NCI-H748 treated with DMSO at 0.1 percent for 48 hours (cell line): ENCODE measurements around the gene UBE2I.

ENCODE experiments used
- DNase-seq: peaks from one replicate; lab custom pipeline; 2025; lab: John Stamatoyannopoulos, UW

UBE2I gene

DNA sequence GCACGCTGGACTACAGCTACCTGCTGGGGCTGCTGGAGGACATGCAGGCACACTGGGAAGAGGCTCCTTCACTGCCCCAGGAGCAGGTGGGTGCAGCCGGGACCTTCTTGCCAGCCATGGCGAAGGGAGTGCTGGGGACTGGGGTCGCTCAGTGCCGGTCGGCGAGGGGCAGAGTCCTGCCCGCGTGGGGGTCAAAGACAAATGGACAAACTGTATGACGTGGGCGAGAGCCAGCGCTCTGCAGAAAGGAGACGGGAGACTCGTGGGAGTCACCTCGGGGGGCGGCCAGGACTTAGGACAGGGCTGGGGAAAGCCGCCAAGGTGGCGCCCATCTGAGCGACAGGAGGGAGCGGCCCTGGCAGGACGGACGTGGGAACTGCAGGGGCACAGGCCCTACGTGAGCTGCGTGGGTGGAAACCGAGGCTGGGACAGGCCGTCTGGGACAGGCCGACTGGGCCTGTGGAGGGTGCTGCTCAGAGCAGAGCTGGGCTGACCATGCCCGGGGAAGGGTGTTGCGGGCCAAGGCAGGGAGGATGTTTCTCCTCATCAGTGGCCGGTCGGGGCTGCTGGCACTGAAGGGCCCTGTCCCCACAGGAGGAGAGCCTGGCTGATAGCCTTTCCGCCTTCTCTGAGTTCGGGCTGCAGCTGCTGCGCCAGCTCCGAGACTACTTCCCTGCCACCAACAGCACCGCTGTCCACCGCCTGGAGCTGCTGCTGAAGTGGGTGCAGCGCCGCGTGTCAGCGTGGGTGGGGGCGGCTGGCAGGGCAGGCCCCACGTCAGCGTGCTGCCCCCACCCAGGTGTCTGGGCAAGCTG is 34.2 kb downstream of the UBE2I start:
- DNase-seq: no peak

GRCh38 chr16:1344499-1344898 is 35.1 kb downstream of the UBE2I start:
- DNase-seq: no peak

GRCh38 chr16:1345087-1345486 is 35.7 kb downstream of the UBE2I start:
- no peak for DNase-seq

GRCh38 chr16:1345651-1346421 is 36.4 kb downstream of the UBE2I start:
- DNase-seq: no peak

DNA sequence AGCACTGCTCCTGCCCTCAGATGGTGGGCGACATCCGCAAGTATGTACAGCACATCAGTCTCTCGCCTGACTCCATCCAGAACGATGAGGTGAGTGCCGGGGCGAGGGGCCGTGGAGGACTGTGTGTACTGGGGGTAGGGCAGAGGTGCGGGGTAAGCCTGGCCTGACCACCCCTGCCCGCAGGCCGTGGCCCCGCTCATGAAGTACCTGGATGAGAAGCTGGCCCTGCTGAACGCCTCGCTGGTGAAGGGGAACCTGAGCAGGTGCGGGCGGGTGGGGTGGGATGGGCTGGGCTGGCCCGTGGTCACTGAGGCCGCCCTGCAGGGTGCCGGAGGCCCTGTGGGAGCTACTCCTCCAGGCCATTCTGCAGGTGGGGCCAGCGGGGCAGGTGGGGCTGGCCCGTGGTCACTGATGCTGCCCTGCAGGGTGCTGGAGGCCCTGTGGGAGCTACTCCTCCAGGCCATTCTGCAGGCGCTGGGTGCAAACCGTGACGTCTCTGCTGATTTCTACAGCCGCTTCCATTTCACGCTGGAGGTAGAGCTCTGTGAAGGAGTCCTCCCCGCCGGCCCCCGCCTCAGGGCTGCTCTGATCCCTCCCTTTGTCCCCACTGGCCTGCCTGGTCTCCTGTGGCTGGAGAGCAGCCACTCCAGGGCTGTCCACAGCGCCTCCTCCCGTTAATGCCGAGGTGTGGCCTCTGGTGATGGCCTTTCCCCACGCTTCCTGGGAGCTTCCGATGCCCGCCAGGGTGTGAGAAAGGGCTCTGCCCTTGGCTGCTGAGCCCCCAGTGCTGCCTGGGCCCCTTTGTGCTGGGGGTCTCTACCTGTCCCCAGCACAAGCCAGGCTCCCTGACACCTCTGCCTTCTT is 37.2 kb downstream of the UBE2I start:
- no peak for DNase-seq

DNA sequence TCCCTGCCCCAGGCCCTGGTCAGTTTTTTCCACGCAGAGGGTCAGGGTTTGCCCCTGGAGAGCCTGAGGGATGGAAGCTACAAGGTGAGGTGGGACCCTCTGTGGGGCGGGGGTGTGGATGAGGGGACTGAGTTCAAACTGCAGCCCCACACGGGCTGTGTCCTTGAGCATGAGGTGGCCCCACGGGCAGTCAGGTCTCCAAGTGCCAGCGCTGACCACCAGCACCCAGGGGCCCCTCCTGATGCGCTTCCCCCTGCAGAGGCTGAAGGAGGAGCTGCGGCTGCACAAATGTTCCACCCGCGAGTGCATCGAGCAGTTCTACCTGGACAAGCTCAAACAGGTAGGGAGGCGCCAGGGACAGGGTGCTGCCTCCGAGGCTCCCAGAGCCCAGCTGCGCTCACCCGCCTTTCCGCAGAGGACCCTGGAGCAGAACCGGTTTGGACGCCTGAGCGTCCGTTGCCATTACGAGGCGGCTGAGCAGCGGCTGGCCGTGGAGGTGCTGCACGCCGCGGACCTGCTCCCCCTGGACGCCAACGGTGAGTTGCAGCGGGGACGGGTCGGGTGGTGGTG is 37.9 kb downstream of the UBE2I start:
- DNase-seq: no peak

- no peak for DNase-seq
These were observed 38.5 kb downstream of the UBE2I start for GRCh38 chr16:1347962-1348361.

- DNase-seq: no peak
These were observed 39.0 kb downstream of the UBE2I start for GRCh38 chr16:1348441-1348840.

DNA sequence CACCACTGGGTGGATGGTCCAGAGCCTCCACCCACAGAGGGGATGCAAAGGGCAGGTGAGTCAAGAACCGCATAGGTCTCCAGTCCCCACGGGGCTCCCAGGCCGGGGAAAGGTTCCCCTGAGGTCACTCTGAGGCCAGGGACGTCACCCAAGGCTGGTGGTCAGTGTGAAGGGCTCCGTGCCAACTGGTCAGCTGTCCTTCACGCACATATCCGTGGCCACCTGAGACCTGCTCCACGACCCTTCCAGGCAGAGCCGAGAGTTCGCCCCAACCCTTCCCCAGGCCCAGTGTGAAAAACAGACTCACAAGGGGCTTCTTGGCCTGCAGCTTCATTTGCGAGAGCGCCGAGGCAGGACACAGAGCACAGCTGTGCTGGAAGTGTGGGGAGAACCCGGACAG is 39.5 kb downstream of the UBE2I start:
- DNase-seq: no peak

GRCh38 chr16:1349351-1349750 is 39.9 kb downstream of the UBE2I start:
- no peak for DNase-seq

GRCh38 chr16:1349951-1350350 is 40.5 kb downstream of the UBE2I start:
- DNase-seq: no peak

GRCh38 chr16:1350691-1351090 is 41.3 kb downstream of the UBE2I start:
- DNase-seq: no peak

- DNase-seq: no peak
These were observed 41.8 kb downstream of the UBE2I start for GRCh38 chr16:1351215-1351581.

- peak; percentile 24 for DNase-seq
These were observed 42.3 kb downstream of the UBE2I start, which contains the start of the genes GNPTG and TSR3 for GRCh38 chr16:1351582-1352362. TSS of gene GNPTG (plus strand) at chr16:1351931. CDS start at chr16:1351966, 35 bp downstream. TSS of gene TSR3 (minus strand) at chr16:1351878. CDS start at chr16:1351804, 74 bp downstream.

GRCh38 chr16:1354815-1355540 is 45.5 kb downstream of the UBE2I start:
- DNase-seq: no peak

DNA sequence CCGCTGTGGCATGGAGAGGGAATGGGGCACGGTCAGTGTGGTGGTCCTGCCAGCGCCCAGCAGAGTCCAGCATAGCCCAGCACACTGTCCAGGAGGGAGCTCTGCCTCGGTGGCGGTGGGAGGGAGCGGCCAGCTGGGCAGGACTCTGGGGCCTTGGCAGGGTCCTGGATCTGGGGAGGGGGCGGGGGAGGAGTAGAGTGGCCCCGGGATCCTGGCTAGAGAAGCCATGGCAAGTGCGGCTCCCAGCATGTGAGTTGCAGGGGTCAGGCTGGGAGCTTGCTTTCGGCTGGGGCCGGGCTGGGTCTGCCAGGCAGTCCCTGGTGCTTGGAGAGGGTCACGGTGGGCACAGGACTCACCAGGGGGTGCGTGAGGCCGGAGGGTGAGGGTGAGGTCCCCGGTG is 46.2 kb downstream of the UBE2I start:
- no peak for DNase-seq

DNA sequence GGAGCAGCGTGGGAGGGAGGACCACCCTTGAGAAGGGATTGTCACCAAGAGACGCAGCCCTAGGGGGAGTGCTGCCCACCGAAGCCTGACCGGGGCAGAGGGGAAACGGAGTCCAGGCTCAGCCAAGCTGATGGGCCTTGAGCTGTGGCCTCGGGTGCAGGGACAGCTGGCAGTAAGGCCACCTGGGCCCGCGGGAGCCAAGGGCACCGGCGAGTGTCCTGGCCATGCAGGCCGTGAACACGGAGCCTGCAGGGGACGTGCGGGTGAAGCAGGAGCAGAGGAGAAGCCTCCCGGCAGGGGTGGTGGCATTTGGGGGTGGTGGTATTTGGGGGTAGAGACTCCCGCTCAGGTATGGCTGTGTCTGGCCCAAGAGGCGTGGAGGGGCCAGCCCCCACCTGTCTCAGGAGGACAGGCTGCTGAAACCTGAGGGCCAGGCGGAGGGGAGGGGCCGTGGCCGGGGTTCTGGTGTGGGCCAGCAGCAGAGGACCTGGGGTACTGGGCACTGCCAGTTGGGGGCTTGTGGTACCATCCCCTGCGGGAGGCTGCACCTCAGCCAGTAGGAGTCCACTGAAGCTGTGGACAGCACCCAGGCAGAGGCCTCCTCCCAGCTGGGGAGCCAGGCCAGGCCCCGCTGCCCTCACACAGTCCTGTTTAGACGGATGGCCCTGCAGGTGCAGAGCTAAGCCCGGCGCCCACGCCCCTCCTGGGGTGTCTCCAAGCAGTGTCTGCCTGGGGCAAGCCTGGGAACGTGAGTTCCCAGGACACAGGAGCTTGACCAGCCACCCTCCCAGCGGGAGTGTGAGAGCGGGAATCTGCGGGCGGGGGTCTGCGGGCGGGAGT is 46.8 kb downstream of the UBE2I start:
- no peak for DNase-seq

DNA sequence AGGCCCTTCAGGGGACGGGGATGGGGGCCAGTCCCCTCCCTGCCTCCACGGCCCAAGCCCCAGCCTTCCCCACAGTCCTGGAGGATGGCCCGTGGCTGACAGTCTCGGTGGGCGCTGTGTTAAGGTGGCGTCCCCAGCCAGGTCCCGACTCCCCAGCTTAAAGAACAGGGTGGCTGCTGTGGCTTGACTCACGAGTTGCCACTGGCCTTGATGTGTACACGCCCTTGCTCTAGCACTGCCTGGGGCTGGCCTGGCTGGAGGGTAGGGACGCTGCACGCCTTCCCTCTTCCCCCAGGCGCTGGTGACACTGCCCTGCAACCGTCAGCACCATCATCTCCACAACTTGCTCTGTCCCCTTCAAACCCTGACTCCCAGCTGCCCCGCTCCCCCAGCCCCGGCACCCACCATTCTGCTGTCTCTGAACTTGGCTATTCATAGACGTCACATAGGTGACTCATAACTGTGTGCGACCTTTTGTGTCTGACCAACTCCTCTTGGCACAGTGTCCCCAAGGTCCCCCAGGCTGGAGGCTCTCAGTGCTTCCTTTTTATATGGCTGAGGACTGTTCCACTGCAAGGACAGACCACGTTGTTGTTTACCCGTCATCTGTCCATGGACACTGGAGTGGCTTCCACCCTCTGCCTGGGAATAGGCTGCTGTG is 48.6 kb downstream of the UBE2I start:
- DNase-seq: no peak
